ENCODE data around the gene RPS6KA5.
A peak's percentile ranks its signal among the peaks of the same experiment; 100 is the strongest.
"Not testable (repeated sequence)": the region's sequence is repeated elsewhere in the genome, so short reads cannot be mapped to it uniquely, and the experiment has no call there.

Gene RPS6KA5

DNA sequence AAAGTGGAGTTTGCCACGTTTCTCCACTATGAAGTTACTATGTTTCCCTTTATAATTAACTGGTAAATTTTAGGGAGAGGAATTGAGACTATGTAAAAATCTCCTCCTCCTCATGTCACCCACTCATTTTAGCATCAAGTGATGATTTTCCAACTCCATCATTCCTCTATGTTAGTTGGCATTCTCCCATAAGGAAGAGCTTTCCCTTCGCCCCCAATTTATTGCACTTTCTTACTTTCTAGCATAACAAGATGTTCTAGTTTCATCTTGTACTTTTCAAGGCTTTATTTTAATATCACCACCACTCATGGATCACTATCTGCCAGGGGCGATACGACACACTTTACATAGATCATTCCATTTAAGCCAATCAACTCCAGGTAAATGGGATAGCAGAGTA lies 97.1 kb downstream of the RPS6KA5 start:
- DNase-seq (ENCODE audit: low read depth, low spot score), result no peak
- H3K4me3 ChIP-seq (ENCODE audit: low read length), result no peak overlapping the region

DNA sequence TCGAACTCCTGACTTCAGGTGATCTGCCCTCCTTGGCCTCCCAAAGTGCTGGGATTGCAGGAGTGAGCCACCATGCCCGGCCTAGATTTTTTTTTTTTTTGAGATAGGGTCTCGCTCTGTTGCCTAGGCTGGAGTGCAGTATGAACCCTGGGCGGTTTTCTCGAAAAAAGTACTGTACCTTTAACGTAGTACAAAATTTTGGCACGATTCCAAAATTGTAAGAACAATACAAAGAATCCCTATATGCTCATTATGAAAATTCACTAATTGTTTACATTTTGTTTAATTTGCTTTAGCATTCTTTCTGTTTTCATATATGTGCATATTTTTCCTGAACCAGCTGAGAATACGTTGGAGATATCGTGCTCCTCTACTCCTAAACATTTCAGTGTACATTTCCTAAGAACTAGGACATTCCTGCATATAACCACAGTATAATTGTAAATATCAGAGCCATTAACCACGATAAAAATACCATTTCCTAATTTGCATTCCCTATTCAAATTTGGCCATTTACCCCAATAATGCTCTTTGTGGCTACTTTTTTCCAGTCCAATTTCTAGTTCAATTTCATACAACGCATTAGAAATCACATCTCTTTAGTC lies 97.8 kb downstream of the RPS6KA5 start:
- no peak for DNase-seq (ENCODE audit: low read depth, low spot score)

GRCh38 chr14:90960818-90961217 lies 99.6 kb downstream of the RPS6KA5 start:
- no peak for DNase-seq (ENCODE audit: low read depth, low spot score)
- H3K4me3 ChIP-seq (ENCODE audit: low read length), result no peak overlapping the region

More for the DNA sequence above, 97.8 kb downstream of the RPS6KA5 start:
- no peak overlapping the region for H3K4me3 ChIP-seq (ENCODE audit: low read length)

GRCh38 chr14:90959344-90959743 lies 101.1 kb downstream of the RPS6KA5 start:
- H3K4me3 ChIP-seq (ENCODE audit: low read length), result no peak overlapping the region
- no peak for DNase-seq (ENCODE audit: low read depth, low spot score)

- DNase-seq (ENCODE audit: low read depth, low spot score), result no peak
- H3K4me3 ChIP-seq (ENCODE audit: low read length), result no peak overlapping the region
Measured at GRCh38 chr14:90956273-90956672, 104.2 kb downstream of the RPS6KA5 start.

DNA sequence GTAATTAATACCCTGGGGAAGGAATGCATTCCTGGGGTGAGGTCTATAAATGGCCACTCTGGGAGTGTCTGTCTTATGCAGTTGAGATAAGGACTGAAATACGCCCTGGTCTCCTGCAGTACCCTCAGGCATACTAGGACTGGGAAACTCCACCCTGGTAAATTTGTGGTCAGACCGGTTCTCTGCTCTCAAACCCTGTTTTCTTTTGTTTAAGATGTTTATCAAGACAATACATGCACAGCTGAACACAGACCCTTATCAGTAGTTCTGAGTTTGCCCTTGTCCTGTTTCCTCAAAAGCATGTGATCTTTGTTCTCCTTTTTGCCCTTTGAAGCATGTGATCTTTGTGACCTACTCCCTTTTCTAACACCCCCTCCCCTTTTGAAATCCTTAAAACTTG lies 106.8 kb downstream of the RPS6KA5 start:
- peak; percentile 3 for DNase-seq (ENCODE audit: low read depth, low spot score)

DNA sequence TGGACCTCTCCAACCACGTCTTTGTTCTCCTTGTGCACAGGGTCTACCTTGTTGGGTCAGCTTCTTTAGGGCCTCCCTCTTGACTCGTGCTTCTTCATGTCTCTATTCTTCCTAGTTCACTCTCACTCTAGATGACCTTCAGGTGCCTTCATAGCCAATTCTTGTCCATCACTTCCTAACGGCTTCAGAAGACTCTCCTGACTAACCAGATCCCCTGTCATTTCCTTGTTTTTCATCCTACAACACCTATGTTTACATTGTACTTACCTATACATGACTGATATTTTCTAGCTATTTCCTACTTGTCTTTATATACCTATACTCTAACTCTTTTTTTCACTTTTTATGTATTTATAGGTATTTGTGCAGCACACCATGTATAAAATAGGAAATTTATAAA lies 117.1 kb downstream of the RPS6KA5 start:
- DNase-seq (ENCODE audit: low read depth, low spot score), result no peak
- no peak overlapping the region for H3K4me3 ChIP-seq (ENCODE audit: low read length)

More for the DNA sequence above, 106.8 kb downstream of the RPS6KA5 start:
- not testable (repeated sequence) for H3K4me3 ChIP-seq (ENCODE audit: low read length)

DNA sequence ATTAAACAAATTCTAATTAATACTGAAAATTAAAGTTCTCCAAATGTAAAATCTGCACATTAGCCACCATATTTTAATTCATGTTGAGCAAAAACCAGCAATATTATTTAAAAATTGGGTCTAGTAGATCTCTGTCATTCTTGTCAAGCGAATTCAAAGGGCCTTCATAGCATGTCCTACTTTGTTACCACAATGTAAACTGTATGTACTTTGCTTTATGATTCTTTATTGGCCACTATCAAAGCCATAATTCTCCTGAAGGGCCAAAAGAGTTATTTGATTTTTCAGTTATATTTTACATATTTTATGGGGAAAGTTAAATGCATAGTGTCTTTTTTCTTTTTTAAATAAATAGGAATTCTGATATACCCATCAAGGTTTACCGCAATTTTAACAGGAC lies 117.9 kb downstream of the RPS6KA5 start:
- no peak overlapping the region for H3K4me3 ChIP-seq (ENCODE audit: low read length)
- no peak for DNase-seq (ENCODE audit: low read depth, low spot score)

DNA sequence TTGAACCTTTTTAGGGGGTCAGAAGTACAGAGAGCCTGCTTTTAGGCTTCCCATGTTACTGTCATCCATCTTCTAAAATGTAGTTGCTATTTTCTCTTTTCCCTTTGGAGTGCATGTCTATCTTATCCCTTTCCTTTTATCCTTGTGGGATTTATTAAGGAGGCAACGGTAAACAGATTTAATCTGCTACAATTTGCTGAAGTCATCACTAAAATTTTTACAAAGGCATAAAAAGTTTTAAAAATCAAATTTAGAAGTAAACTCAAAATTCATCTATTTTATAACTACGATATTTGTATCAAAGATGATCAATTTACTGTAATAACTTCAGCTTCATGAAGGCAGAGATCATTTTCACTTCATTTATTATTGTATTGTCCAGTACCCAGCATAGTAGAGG lies 118.7 kb downstream of the RPS6KA5 start:
- H3K4me3 ChIP-seq (ENCODE audit: low read length), result no peak overlapping the region
- DNase-seq (ENCODE audit: low read depth, low spot score), result no peak

- H3K4me3 ChIP-seq (ENCODE audit: low read length), result no peak overlapping the region
- DNase-seq (ENCODE audit: low read depth, low spot score), result no peak
Measured at GRCh38 chr14:90940318-90940962, 120.0 kb downstream of the RPS6KA5 start.

DNA sequence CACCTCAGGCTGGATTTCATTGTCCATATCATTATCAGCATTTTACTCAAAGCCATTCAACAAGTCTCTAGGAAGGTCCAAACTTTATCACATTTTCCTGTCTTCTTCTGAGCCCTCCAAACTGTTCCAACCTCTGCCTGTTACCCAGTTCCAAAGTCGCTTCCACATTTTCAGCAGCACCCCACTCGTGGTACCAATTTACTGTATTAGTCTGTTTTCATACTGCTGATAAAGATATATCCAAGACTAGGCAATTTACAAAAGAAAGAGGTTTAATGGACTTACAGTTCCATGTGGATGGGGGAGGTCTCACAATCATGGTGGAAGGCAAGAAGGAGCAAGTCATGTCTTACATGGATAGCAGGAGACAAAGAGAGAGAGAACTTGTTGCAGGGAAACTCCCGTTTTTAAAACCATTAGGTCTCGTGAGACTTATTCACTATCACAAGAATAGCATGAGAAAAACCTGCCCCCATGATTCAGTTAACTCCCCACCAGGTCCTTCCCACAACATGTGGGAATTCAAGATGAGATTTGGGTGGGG lies 121.1 kb downstream of the RPS6KA5 start:
- not testable (repeated sequence) for DNase-seq (ENCODE audit: low read depth, low spot score); H3K4me3 ChIP-seq (ENCODE audit: low read length)

DNA sequence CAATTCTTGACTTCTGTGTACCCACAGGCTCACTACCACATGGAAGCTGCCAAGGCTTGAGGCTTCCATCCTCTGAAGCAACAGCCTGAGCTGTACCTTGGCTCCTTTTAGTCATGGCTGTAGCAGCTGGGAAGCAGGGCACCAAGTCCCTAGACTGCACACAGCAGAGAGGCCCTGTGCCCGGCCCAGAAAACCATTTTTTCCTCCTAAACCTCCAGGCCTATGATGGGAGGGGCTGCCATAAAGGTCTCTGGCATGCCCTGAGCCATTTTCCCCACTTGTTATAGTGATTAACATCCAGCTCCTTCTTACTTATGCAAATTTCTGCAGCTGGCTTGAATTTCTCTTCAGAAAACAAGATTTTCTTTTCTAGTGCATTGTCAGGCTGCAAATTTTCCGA lies 121.8 kb downstream of the RPS6KA5 start:
- no peak overlapping the region for H3K4me3 ChIP-seq (ENCODE audit: low read length)
- DNase-seq (ENCODE audit: low read depth, low spot score), result no peak

DNA sequence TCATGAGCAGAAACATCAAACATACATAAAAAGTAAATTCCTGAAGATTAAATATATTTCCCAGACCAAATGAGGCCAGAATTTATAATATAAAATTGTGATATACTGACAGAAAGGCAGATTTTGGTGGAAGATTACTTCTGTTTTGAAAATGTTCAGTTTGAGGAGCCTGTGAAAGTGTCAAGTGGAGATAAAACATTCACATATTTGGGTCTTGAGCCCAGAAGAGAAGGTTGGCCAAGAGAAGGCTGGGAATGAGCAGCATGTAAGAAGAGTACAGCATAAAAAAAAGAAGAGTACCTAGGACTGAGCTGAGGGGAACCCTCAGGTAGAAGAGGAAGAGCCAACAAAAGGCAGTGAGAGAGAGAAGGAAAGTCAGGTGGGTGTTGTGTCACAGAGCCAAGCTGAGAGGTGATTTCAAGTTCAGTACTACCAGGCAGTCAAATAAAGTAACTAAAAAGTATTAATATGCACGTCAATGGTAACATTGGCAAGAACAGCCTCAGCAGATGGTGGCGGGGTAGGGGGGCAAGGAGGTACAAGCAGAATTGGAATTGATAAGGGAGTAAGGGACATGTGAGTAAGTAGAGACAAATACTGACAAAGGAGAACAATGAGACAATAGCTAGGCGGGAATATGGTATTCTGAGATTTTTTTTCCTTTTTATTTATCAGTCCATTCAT lies 123.5 kb downstream of the RPS6KA5 start:
- no peak overlapping the region for H3K4me3 ChIP-seq (ENCODE audit: low read length)
- no peak for DNase-seq (ENCODE audit: low read depth, low spot score)

- no peak for DNase-seq (ENCODE audit: low read depth, low spot score)
- H3K4me3 ChIP-seq (ENCODE audit: low read length), result no peak overlapping the region
Measured at GRCh38 chr14:90924621-90925340, 135.7 kb downstream of the RPS6KA5 start.

GRCh38 chr14:90922141-90922540 lies 138.3 kb downstream of the RPS6KA5 start:
- H3K4me3 ChIP-seq (ENCODE audit: low read length), result no peak overlapping the region
- no peak for DNase-seq (ENCODE audit: low read depth, low spot score)

GRCh38 chr14:90911121-90911520 lies 149.3 kb downstream of the RPS6KA5 start:
- no peak overlapping the region for H3K4me3 ChIP-seq (ENCODE audit: low read length)
- no peak for DNase-seq (ENCODE audit: low read depth, low spot score)

DNA sequence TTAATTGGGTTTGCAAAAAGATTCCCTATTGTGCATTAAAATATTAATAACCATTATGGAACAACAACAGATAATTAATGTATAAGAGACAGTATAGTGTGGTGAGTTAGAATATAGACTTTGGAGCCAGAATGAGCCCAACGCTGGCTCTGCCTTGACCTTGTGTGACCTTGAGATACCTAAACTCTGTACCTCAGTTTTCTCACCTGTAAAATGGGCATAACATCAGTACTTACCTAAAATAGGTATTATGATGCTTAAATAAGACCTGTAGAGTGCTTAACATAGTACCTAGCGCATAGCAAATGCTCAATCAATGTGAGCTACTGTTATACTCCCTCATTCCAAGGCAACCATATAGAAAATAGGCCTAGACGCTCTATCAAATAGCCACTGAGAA lies 153.3 kb downstream of the RPS6KA5 start:
- H3K4me3 ChIP-seq (ENCODE audit: low read length), result no peak overlapping the region
- no peak for DNase-seq (ENCODE audit: low read depth, low spot score)

- DNase-seq (ENCODE audit: low read depth, low spot score), result no peak
- no peak overlapping the region for H3K4me3 ChIP-seq (ENCODE audit: low read length)
Measured at GRCh38 chr14:90905531-90905930, 154.9 kb downstream of the RPS6KA5 start.

DNA sequence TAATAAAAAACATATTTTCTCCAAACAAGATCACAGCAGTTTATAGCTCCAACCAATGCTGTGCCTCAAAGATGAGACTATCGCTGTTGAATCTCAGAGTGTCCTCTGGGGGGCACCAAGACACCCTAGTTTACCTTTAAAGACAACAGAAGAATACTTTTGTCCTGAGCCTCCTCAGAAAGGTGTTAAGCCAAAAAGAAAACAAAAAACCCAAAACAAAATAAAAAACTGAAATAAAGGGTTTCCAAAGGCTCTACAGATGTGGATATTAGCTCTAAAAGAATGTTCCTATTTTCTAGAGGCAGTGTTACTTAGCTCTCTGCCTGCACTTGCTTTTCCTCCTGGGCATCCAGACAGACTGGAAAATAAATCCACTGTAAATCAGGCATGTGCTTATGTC lies 157.3 kb downstream of the RPS6KA5 start:
- peak; percentile 57 for DNase-seq (ENCODE audit: low read depth, low spot score)
- no peak overlapping the region for H3K4me3 ChIP-seq (ENCODE audit: low read length)
